HepG2 (cell line): ENCODE data around the gene PCTP. TPM values are rescaled to one million over a fixed set of nuclear protein-coding genes. Genes with fewer than 3 reads are reported as not detected.
A peak's percentile ranks its signal among the peaks of the same experiment; 100 is the strongest.

Experiments used
- HIC2 ChIP-seq: sonication (generic); formaldehyde crosslinking; IDR thresholded peaks from 2 replicates; pipeline ENCODE4 v1.9.0; 2022; ENCODE audit warnings: low read depth, missing genetic modification reagents
- HNRNPUL1 ChIP-seq: fragments of 200-400 bp; formaldehyde crosslinking; IDR thresholded peaks from 2 replicates; pipeline ENCODE4 v1.6.1; 2017; ENCODE audit warnings: low read depth, mild to moderate bottlenecking, low read length, moderate library complexity
- NCOA1 ChIP-seq: sonication (generic); formaldehyde crosslinking; IDR thresholded peaks from 2 replicates; pipeline ENCODE4 v1.9.0; 2021; ENCODE audit warnings: missing genetic modification reagents
- PBX2 ChIP-seq: IDR thresholded peaks from 2 replicates; pipeline ENCODE4 v1.6.1; 2016; ENCODE audit warnings: control low read depth
- RCOR2 ChIP-seq: IDR thresholded peaks from 2 replicates; pipeline ENCODE4 v1.6.1; 2016; ENCODE audit warnings: missing biosample characterization, missing genetic modification reagents
- YEATS4 ChIP-seq: sonication (generic); formaldehyde crosslinking; IDR thresholded peaks from 2 replicates; pipeline ENCODE4 v1.4.0; 2020; ENCODE audit warnings: missing genetic modification reagents, borderline replicate concordance
- ZNF281 ChIP-seq: sonication (generic); formaldehyde crosslinking; IDR thresholded peaks from 2 replicates; pipeline ENCODE4 v1.4.0; 2020; ENCODE audit warnings: missing genetic modification reagents, borderline replicate concordance
- ZNF770 ChIP-seq: sonication (generic); formaldehyde crosslinking; IDR thresholded peaks from 2 replicates; pipeline ENCODE4 v1.5.0; 2020; ENCODE audit warnings: mild to moderate bottlenecking, missing genetic modification reagents
- polyA plus RNA-seq, 8 experiments: library from polyadenylated mRNA; depleted of rRNA in 3 of 8; stranded (reverse) in 7 of 8; unstranded in 1 of 8; fragments of >200 nt; fragmentation: Illumina TruSeq in 4 of 8; extraction: Trizol in 4 of 8; gene quantifications; 2 replicates each; pipeline versions ENCODE4 v1.2.1 to v1.2.3, GENCODE V29; 2011 to 2016; ENCODE audit warnings: low read depth in 4 of 8, missing spikeins in 1 of 8, mixed read lengths in 1 of 8; ENCODE audit not compliant: insufficient read depth in 1 of 8
- total RNA-seq, 5 experiments: library from RNA; depleted of rRNA; stranded (reverse); fragments of >200 nt; fragmentation: Illumina TruSeq; extraction: Trizol; gene quantifications; 2 replicates each; pipeline ENCODE4 v1.2.3, GENCODE V29; 2016; ENCODE audit warnings: low read depth in 1 of 5
- TF ChIP-seq, protein P1 (sequence below), 2 experiments: IDR thresholded peaks; 2 replicates each; pipeline ENCODE4 v1.6.1; 2011 to 2012; ENCODE audit warnings: low read length in 2 of 2, borderline replicate concordance in 1 of 2, low read depth in 1 of 2, mild to moderate bottlenecking in 1 of 2, moderate library complexity in 1 of 2

Gene PCTP
- total and polyA plus RNA-seq, 2 of the 13 experiments (the other 11 are each of a cell fraction or from before 2014, with no cell fraction given) = 37.1 to 50.7 TPM

DNA sequence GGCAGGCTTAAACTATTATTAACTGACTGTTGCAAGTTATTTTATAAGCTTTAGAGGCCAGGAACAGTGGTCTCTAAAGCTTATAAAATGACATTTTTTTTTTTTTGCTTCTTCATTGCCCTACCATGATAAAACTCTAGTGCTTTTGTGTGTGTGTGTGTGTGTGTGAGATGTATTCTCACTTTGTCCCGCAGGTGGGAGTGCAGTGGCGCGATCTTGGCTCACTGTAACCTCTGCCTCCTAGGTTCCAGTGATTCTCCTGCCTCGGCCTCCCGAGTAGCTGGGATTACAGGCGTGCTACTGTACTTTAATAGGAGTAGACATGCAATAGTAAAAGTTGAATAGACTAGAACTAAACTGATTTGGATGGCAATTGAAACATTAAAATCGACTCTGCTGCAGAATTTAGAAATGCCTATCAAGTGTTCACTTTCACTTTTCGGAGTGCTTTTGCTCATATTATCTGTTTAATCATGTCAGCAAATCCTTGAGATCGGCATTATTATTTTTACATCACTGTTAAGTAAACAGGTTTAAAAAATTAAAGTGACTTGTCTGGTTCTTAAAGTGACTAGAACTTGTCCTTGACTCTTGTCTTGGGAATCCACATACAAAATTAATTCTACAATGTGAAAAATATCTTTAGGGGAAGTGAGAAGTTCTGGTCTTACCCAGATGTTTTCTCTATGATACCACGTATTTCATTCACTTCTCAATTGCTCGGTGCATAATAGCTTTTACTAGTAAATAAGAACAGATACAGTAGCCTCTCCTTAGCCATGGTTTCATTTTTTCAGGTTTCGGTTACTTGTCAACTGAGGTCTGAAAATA is 8.4 kb upstream of the PCTP start (continued):
- TF ChIP-seq, protein P1, sequence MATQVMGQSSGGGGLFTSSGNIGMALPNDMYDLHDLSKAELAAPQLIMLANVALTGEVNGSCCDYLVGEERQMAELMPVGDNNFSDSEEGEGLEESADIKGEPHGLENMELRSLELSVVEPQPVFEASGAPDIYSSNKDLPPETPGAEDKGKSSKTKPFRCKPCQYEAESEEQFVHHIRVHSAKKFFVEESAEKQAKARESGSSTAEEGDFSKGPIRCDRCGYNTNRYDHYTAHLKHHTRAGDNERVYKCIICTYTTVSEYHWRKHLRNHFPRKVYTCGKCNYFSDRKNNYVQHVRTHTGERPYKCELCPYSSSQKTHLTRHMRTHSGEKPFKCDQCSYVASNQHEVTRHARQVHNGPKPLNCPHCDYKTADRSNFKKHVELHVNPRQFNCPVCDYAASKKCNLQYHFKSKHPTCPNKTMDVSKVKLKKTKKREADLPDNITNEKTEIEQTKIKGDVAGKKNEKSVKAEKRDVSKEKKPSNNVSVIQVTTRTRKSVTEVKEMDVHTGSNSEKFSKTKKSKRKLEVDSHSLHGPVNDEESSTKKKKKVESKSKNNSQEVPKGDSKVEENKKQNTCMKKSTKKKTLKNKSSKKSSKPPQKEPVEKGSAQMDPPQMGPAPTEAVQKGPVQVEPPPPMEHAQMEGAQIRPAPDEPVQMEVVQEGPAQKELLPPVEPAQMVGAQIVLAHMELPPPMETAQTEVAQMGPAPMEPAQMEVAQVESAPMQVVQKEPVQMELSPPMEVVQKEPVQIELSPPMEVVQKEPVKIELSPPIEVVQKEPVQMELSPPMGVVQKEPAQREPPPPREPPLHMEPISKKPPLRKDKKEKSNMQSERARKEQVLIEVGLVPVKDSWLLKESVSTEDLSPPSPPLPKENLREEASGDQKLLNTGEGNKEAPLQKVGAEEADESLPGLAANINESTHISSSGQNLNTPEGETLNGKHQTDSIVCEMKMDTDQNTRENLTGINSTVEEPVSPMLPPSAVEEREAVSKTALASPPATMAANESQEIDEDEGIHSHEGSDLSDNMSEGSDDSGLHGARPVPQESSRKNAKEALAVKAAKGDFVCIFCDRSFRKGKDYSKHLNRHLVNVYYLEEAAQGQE (IDR thresholded peaks at IDR 0.05; ENCODE audit: borderline replicate concordance in 1 of 2, low read depth in 1 of 2, low read length in 2 of 2) = no peak
- TF ChIP-seq ZNF281 (CRISPR knock-in tag) = no peak
- 0 out of 2 replicates have a peak, but pooled peaks have one; percentile 47 for TF ChIP-seq RCOR2 (CRISPR knock-in tag)
- TF ChIP-seq ZNF770 (CRISPR knock-in tag) = peak; percentile 99
- TF ChIP-seq PBX2 (CRISPR knock-in tag) = no peak
- no peak for TF ChIP-seq HIC2 (CRISPR knock-in tag)
- no peak for TF ChIP-seq HNRNPUL1
- 0 out of 2 replicates have a peak, but pooled peaks have one; percentile 28 for TF ChIP-seq NCOA1 (CRISPR knock-in tag)
- TF ChIP-seq YEATS4 (CRISPR knock-in tag) = peak; percentile 26; the same call in 1 of the 2 replicates
